Effector CD8-positive, alpha-beta T cell (primary cell): ENCODE results near the gene EIF3K.

Experiments used
- DNase-seq: peaks from one replicate; lab custom pipeline; 2025; lab: John Stamatoyannopoulos, UW

EIF3K gene

GRCh38 chr19:38684078-38684861 lies 65.3 kb downstream of the EIF3K start:
- no peak for DNase-seq

- DNase-seq = no peak
Observed at GRCh38 chr19:38684862-38685665, 66.1 kb downstream of the EIF3K start.

GRCh38 chr19:38685666-38686529 lies 66.9 kb downstream of the EIF3K start:
- no peak for DNase-seq

GRCh38 chr19:38686530-38686888 lies 67.5 kb downstream of the EIF3K start:
- DNase-seq = no peak
